GM23338 (cell line): ENCODE measurements around the gene HCLS1. TPM values are rescaled to one million over a fixed set of nuclear protein-coding genes. Genes with fewer than 3 reads are reported as not detected.
A peak's percentile ranks its signal among the peaks of the same experiment; 100 is the strongest.

Experiments used
- ATAC-seq: fragments of 200-7000 bp; cut with Tn5 transposase; 3 replicates; pipeline ENCODE4 v1.9.1; 2020
- DNase-seq: peaks from one replicate; pipeline ENCODE4 v3.0.0-alpha.2; 2015; ENCODE audit warnings: low spot score
- H2AFZ ChIP-seq: fragments of 200-600 bp; sonication (generic); 2 replicates; pipeline ENCODE4 v1.8.0; 2016; ENCODE audit warnings: antibody characterized with exemption, mild to moderate bottlenecking, moderate library complexity
- H3F3A ChIP-seq: fragments of 200-600 bp; sonication (generic); replicated peaks from 2 replicates; pipeline ENCODE4 v1.8.0; 2017; ENCODE audit warnings: antibody characterized with exemption, mixed run types, low read depth
- H3K27ac ChIP-seq: fragments of 200-600 bp; sonication (generic); 2 replicates; pipeline ENCODE4 v1.6.1; 2016; ENCODE audit warnings: low read depth
- H3K27me3 ChIP-seq: fragments of 200-600 bp; sonication (generic); 2 replicates; pipeline ENCODE4 v1.8.0; 2016; ENCODE audit warnings: mild to moderate bottlenecking, mixed run types, moderate library complexity; ENCODE audit not compliant: insufficient read depth
- H3K36me3 ChIP-seq: fragments of 200-600 bp; sonication (generic); 2 replicates; pipeline ENCODE4 v1.8.0; 2016; ENCODE audit warnings: mild to moderate bottlenecking; ENCODE audit not compliant: insufficient read depth
- H3K4me1 ChIP-seq: fragments of 200-600 bp; sonication (generic); 2 replicates; pipeline ENCODE4 v1.8.0; 2016; ENCODE audit warnings: mild to moderate bottlenecking, moderate library complexity; ENCODE audit not compliant: insufficient read depth
- H3K4me2 ChIP-seq: fragments of 200-600 bp; sonication (generic); 2 replicates; pipeline ENCODE4 v1.7.1; 2017; ENCODE audit warnings: mixed run types
- H3K4me3 ChIP-seq: fragments of 200-600 bp; sonication (generic); 2 replicates; pipeline ENCODE4 v1.6.1; 2016; ENCODE audit warnings: mixed run types
- H3K79me2 ChIP-seq: fragments of 200-600 bp; sonication (generic); replicated peaks from 2 replicates; pipeline ENCODE4 v1.8.0; 2017; ENCODE audit warnings: mild to moderate bottlenecking; ENCODE audit not compliant: insufficient read depth
- H3K9me2 ChIP-seq: fragments of 200-600 bp; sonication (generic); 2 replicates; pipeline ENCODE4 v1.8.0; 2017; ENCODE audit not compliant: insufficient read depth
- H4K20me1 ChIP-seq: fragments of 200-600 bp; sonication (generic); replicated peaks from 2 replicates; pipeline ENCODE4 v1.8.0; 2017; ENCODE audit warnings: mild to moderate bottlenecking; ENCODE audit not compliant: insufficient read depth
- H3K27ac Mint-ChIP-seq: 2 replicates; pipeline ENCODE4 v1.8.0; 2020; ENCODE audit warnings: inconsistent platforms, mild to moderate bottlenecking, moderate library complexity, mixed read lengths
- H3K27me3 Mint-ChIP-seq: 3 replicates; pipeline ENCODE4 v1.8.0; 2022; ENCODE audit warnings: low read depth, mild to moderate bottlenecking, moderate library complexity, mixed read lengths, inconsistent platforms; ENCODE audit not compliant: insufficient read depth, poor library complexity
- H3K36me3 Mint-ChIP-seq: 3 replicates; pipeline ENCODE4 v1.8.0; 2021; ENCODE audit warnings: low read depth, mild to moderate bottlenecking, inconsistent platforms, moderate library complexity, mixed read lengths
- H3K4me1 Mint-ChIP-seq: 3 replicates; pipeline ENCODE4 v1.8.0; 2020; ENCODE audit warnings: mild to moderate bottlenecking, inconsistent platforms, mixed read lengths
- H3K4me3 Mint-ChIP-seq: 3 replicates; pipeline ENCODE4 v1.8.0; 2021; ENCODE audit warnings: moderate library complexity, mild to moderate bottlenecking, inconsistent platforms, mixed read lengths
- H3K9me3 Mint-ChIP-seq: 3 replicates; pipeline ENCODE4 v1.8.0; 2020; ENCODE audit warnings: moderate library complexity, mild to moderate bottlenecking, inconsistent platforms, mixed read lengths
- CREB1 ChIP-seq: fragments of 250-450 bp; sonication (Bioruptor Pico); IDR thresholded peaks from 2 replicates; pipeline ENCODE4 v1.5.0; 2020; ENCODE audit warnings: low read depth, mild to moderate bottlenecking, moderate library complexity
- ETS1 ChIP-seq: IDR thresholded peaks from 2 replicates; pipeline ENCODE4 v1.6.1; 2016; ENCODE audit warnings: antibody characterized with exemption
- EZH2 ChIP-seq: fragments of 200-600 bp; sonication (generic); IDR thresholded peaks from one replicate; pipeline ENCODE4 v1.8.0; 2017; ENCODE audit warnings: antibody characterized with exemption, mild to moderate bottlenecking, low read depth; ENCODE audit not compliant: unreplicated experiment
- JUNB ChIP-seq: IDR thresholded peaks from one replicate; pipeline ENCODE4 v1.6.1; 2016; ENCODE audit warnings: antibody characterized with exemption; ENCODE audit not compliant: unreplicated experiment
- polyA plus RNA-seq: library from polyadenylated mRNA; unstranded; fragments of >200 nt; fragmentation: Nextera tagmentation; extraction: Ambion mirVana; gene quantifications from 2 replicates; pipeline ENCODE4 v1.2.1, GENCODE V29; 2016
- total RNA-seq: library from RNA; depleted of rRNA; stranded (reverse); fragments of >200 nt; shearing (Covaris generic); gene quantifications from 2 replicates; pipeline ENCODE4 v1.2.3, GENCODE V29; 2014
- TF ChIP-seq, protein P1 (sequence below): fragments of 250-450 bp; sonication (Bioruptor Pico); IDR thresholded peaks from 2 replicates; pipeline ENCODE4 v1.5.0; 2020; ENCODE audit warnings: mild to moderate bottlenecking, moderate library complexity

The HCLS1 gene
- total and polyA plus RNA-seq, 2 experiments from 2014 or later: 0.66 to 1.1 TPM

- TF ChIP-seq, protein P1, sequence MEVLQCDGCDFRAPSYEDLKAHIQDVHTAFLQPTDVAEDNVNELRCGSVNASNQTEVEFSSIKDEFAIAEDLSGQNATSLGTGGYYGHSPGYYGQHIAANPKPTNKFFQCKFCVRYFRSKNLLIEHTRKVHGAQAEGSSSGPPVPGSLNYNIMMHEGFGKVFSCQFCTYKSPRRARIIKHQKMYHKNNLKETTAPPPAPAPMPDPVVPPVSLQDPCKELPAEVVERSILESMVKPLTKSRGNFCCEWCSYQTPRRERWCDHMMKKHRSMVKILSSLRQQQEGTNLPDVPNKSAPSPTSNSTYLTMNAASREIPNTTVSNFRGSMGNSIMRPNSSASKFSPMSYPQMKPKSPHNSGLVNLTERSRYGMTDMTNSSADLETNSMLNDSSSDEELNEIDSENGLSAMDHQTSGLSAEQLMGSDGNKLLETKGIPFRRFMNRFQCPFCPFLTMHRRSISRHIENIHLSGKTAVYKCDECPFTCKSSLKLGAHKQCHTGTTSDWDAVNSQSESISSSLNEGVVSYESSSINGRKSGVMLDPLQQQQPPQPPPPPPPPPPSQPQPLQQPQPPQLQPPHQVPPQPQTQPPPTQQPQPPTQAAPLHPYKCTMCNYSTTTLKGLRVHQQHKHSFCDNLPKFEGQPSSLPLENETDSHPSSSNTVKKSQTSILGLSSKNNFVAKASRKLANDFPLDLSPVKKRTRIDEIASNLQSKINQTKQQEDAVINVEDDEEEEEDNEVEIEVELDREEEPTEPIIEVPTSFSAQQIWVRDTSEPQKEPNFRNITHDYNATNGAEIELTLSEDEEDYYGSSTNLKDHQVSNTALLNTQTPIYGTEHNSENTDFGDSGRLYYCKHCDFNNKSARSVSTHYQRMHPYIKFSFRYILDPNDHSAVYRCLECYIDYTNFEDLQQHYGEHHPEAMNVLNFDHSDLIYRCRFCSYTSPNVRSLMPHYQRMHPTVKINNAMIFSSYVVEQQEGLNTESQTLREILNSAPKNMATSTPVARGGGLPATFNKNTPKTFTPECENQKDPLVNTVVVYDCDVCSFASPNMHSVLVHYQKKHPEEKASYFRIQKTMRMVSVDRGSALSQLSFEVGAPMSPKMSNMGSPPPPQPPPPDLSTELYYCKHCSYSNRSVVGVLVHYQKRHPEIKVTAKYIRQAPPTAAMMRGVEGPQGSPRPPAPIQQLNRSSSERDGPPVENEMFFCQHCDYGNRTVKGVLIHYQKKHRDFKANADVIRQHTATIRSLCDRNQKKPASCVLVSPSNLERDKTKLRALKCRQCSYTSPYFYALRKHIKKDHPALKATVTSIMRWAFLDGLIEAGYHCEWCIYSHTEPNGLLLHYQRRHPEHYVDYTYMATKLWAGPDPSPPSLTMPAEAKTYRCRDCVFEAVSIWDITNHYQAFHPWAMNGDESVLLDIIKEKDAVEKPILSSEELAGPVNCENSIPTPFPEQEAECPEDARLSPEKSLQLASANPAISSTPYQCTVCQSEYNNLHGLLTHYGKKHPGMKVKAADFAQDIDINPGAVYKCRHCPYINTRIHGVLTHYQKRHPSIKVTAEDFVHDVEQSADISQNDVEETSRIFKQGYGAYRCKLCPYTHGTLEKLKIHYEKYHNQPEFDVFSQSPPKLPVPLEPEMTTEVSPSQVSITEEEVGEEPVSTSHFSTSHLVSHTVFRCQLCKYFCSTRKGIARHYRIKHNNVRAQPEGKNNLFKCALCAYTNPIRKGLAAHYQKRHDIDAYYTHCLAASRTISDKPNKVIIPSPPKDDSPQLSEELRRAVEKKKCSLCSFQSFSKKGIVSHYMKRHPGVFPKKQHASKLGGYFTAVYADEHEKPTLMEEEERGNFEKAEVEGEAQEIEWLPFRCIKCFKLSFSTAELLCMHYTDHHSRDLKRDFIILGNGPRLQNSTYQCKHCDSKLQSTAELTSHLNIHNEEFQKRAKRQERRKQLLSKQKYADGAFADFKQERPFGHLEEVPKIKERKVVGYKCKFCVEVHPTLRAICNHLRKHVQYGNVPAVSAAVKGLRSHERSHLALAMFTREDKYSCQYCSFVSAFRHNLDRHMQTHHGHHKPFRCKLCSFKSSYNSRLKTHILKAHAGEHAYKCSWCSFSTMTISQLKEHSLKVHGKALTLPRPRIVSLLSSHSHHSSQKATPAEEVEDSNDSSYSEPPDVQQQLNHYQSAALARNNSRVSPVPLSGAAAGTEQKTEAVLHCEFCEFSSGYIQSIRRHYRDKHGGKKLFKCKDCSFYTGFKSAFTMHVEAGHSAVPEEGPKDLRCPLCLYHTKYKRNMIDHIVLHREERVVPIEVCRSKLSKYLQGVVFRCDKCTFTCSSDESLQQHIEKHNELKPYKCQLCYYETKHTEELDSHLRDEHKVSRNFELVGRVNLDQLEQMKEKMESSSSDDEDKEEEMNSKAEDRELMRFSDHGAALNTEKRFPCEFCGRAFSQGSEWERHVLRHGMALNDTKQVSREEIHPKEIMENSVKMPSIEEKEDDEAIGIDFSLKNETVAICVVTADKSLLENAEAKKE: no peak
- no peak for TF ChIP-seq EZH2
- no peak for TF ChIP-seq CREB1 (CRISPR knock-in tag)
- no peak for TF ChIP-seq JUNB
Observed at GRCh38 chr3:121670676-121671075, 10.0 kb upstream of the HCLS1 start (continued).

- Histone ChIP-seq H3K4me3 (no peak overlapping the region), H3K27me3 (no peaks in the 10 kb centered on the region), H3K4me1 (0 out of 2 replicates have a peak, but pooled peaks cover 5% of the 10 kb centered on the region), H3F3A (no peaks in the 10 kb centered on the region), H3K79me2 (no peaks in the 10 kb centered on the region), H3K27ac (no peak overlapping the region), H2AFZ (no peak overlapping the region), H3K36me3 (peaks cover 18% of the 10 kb centered on the region), H3K4me2 (no peak overlapping the region), H3K9me2 (no peaks in the 10 kb centered on the region), H4K20me1 (0 out of 2 replicates have a peak, but pooled peaks cover 3% of the 10 kb centered on the region)
- TF ChIP-seq JUNB: no peak
- no peak for TF ChIP-seq CREB1 (CRISPR knock-in tag)
- no peak for TF ChIP-seq ETS1
- Mint-ChIP-seq H3K9me3 (no peaks in the 10 kb centered on the region), H3K27me3 (no peaks in the 10 kb centered on the region), H3K36me3 (peaks cover 39% of the 10 kb centered on the region), H3K4me3 (no peak overlapping the region), H3K4me1 (peaks cover 6% of the 10 kb centered on the region; the same call in 2 of the 3 replicates), H3K27ac (peak overlapping the region; percentile 38; the same call in 1 of the 2 replicates)
- ATAC-seq (no peak), DNase-seq (no peak)
Observed at GRCh38 chr3:121667333-121667732, 6.6 kb upstream of the HCLS1 start.
